Psoas muscle (tissue), 8 donors: Measurements from ENCODE around the gene ZNF620. TPM values are rescaled to one million over a fixed set of nuclear protein-coding genes. Genes with fewer than 3 reads are reported as not detected.

ENCODE experiments used
- ATAC-seq, 4 donors: fragments of 200-7000 bp; cut with Tn5 transposase; one replicate each; pipeline ENCODE4 v1.9.1; 2020; ENCODE audit warnings: moderate library complexity in 3 of 4, mild to moderate bottlenecking in 2 of 4
- DNase-seq, 2 donors: peaks; one replicate each; pipeline ENCODE4 v3.0.0-alpha.2; 2020
- H3K27ac ChIP-seq: fragments of 200-600 bp; one replicate; pipeline ENCODE4 v1.8.0; 2022
- H3K27me3 ChIP-seq, 3 donors: fragments of 200-600 bp in 1 of 3; one replicate each; pipeline versions ENCODE4 v1.6.1 to v1.8.0; 2013 to 2022; ENCODE audit warnings: low read length in 2 of 3, mild to moderate bottlenecking in 2 of 3, moderate library complexity in 1 of 3; ENCODE audit not compliant: insufficient read depth in 3 of 3
- H3K36me3 ChIP-seq, 2 donors: fragments of 200-600 bp in 1 of 2; one replicate each; pipeline versions ENCODE4 v1.6.1 to v1.8.0; 2013 to 2022; ENCODE audit warnings: low read depth in 1 of 2, mild to moderate bottlenecking in 1 of 2, moderate library complexity in 1 of 2; ENCODE audit not compliant: insufficient read depth in 1 of 2
- H3K4me1 ChIP-seq: fragments of 200-600 bp; one replicate; pipeline ENCODE4 v1.8.0; 2022
- H3K4me3 ChIP-seq: fragments of 200-600 bp; one replicate; pipeline ENCODE4 v1.8.0; 2022; ENCODE audit warnings: mild to moderate bottlenecking
- H3K9me3 ChIP-seq: fragments of 200-600 bp; one replicate; pipeline ENCODE4 v1.8.0; 2022
- CTCF ChIP-seq: fragments of 200-600 bp; IDR thresholded peaks from one replicate; pipeline ENCODE4 v1.8.0; 2022; ENCODE audit warnings: antibody characterized with exemption
- WGBS, 3 donors: extraction: QIAGEN DNeasy Blood & Tissue Kit; methylation state at CpG; one replicate each; pipeline versions ENCODE4 v1.1.6 to v1.1.7; 2013; 5-methylcytosine and 5-hydroxymethylcytosine counted together
- intact Hi-C, 2 donors: fragments of 100-400 bp; cut with DNase I; formaldehyde crosslinking; loops; one replicate each; pipeline versions ENCODE4 v1.11.0 to v1.14.2; 2022
- polyA plus RNA-seq, 3 donors: library from polyadenylated mRNA; stranded (reverse); fragments of 200-250 nt; gene quantifications; one replicate each; pipeline ENCODE4 v1.2.3, GENCODE V29; 2013
- total RNA-seq, 4 donors: library from RNA; stranded (reverse); fragmentation: NEBNext Ultra II Directional in 2 of 4; extraction: Animal tissue kit (Norgen Biotek cat#: 25700) in 2 of 4; gene quantifications; one replicate each; pipeline versions ENCODE4 v1.2.1 to v1.2.4, GENCODE V29; 2021 to 2023
- donor health status: healthy with polysubstance abuse.
- donor health status: DM: no; HTN: no; CAD: no; lungs with moderate emphysema.
- donor health status: Bipolar disorder and iron deficiency.
- donor health status: healthy.
- donor health status: DM: yes; HTN: yes; CAD: no.
- donor health status: DM: no; HTN: no; CAD: no.
- donor health status: DM: no; HTN: no; CAD: no.
- donor health status: DM: yes; HTN: yes; CAD: no.

ZNF620 gene
- total and polyA plus RNA-seq, 7 donors: 1.1 to 2.6 (median 2.0) TPM

GRCh38 chr3:40524568-40525285, 18.9 kb downstream of the ZNF620 start, which contains the start of gene ZNF621:
Gene ZNF621 (plus strand): TSS chr3:40524960. CDS start chr3:40525841, 881 bp downstream.
- H3K4me3 ChIP-seq: peak within 1 kb of the TSS; percentile 91
- intact Hi-C loops: loop anchor here (1.0 to 10.0 kb wide), 4 partner anchors 71 to 210 kb away; no protein-coding TSS in a partner anchor
- 1% methylated on average over 38 to 59 of the region's 59 CpGs for WGBS, 3 donors
- peaks cover 3% of the 10 kb centered on the region for H3K4me1 ChIP-seq
- DNase-seq (peak; percentile 93 to 96), ATAC-seq (peak; percentile 99 to 100 (median 100))
- H3K36me3 ChIP-seq: peaks cover 0 to 38% of the 10 kb centered on the region in 2 donors
- H3K27ac ChIP-seq: peak within 1 kb of the TSS; percentile 92
- no peak for TF ChIP-seq CTCF
- no peaks in the 10 kb centered on the region for H3K27me3 ChIP-seq
- no peaks in the 10 kb centered on the region for H3K9me3 ChIP-seq

GRCh38 chr3:40528426-40528825, 22.6 kb downstream of the ZNF620 start:
- Histone ChIP-seq H3K36me3 (peaks cover 21 to 75% of the 10 kb centered on the region in 2 donors), H3K27ac (no peak overlapping the region), H3K4me3 (no peak overlapping the region), H3K27me3 (no peaks in the 10 kb centered on the region), H3K4me1 (peaks cover 3% of the 10 kb centered on the region), H3K9me3 (no peaks in the 10 kb centered on the region)
- TF ChIP-seq CTCF: no peak
- DNase-seq (no peak), ATAC-seq (no peak)
- intact Hi-C loops: loop anchor here in 1 of 2 donors (10.0 kb wide), 1 partner anchor 214 kb away; no protein-coding TSS in a partner anchor
- WGBS, 3 donors: 94 to 100% (median 98%) methylated on average over 3 of the region's 3 CpGs

GRCh38 chr3:40532252-40532651, 26.4 kb downstream of the ZNF620 start:
- no peak for TF ChIP-seq CTCF
- H3K27me3 ChIP-seq: no peaks in the 10 kb centered on the region
- H3K4me3 ChIP-seq: no peak overlapping the region
- H3K4me1 ChIP-seq: no peaks in the 10 kb centered on the region
- 96 to 98% (median 96%) methylated on average over 5 of the region's 5 CpGs for WGBS, 3 donors
- H3K27ac ChIP-seq: no peak overlapping the region
- no peaks in the 10 kb centered on the region for H3K9me3 ChIP-seq
- ATAC-seq (no peak), DNase-seq (no peak)
- intact Hi-C loops: no loop called here
- H3K36me3 ChIP-seq: peaks cover 27 to 99% of the 10 kb centered on the region in 2 donors

GRCh38 chr3:40534283-40534682, 28.4 kb downstream of the ZNF620 start:
- no peaks in the 10 kb centered on the region for H3K4me1 ChIP-seq
- intact Hi-C loops: no loop called here
- no peak overlapping the region for H3K27ac ChIP-seq
- H3K36me3 ChIP-seq: peaks cover 27 to 98% of the 10 kb centered on the region in 2 donors
- no peak for ATAC-seq
- H3K4me3 ChIP-seq: no peak overlapping the region
- H3K27me3 ChIP-seq: no peaks in the 10 kb centered on the region
- peaks cover 3% of the 10 kb centered on the region for H3K9me3 ChIP-seq
- DNase-seq: no peak
- TF ChIP-seq CTCF: no peak
